Memory B cell (primary cell): Measurements from ENCODE around the gene TTLL5.

ENCODE experiments used
- ATAC-seq: fragments of 150-1000 bp; cut with Tn5 transposase; 2 replicates; pipeline ENCODE4 v1.10.0; 2021; ENCODE audit warnings: low read depth, mild to moderate bottlenecking, moderate library complexity
- DNase-seq, 2 donors: peaks; one replicate each; pipeline ENCODE4 v3.0.0; 2022; ENCODE audit warnings: low spot score in 2 of 2
- H3K27ac Mint-ChIP-seq: one replicate; pipeline ENCODE4 v1.8.0; 2022; ENCODE audit warnings: mild to moderate bottlenecking, moderate library complexity, mixed read lengths
- H3K27me3 Mint-ChIP-seq: one replicate; pipeline ENCODE4 v1.8.0; 2022; ENCODE audit warnings: mixed read lengths
- H3K36me3 Mint-ChIP-seq: one replicate; pipeline ENCODE4 v1.8.0; 2022; ENCODE audit warnings: mild to moderate bottlenecking, mixed read lengths
- H3K4me1 Mint-ChIP-seq: one replicate; pipeline ENCODE4 v1.8.0; 2022; ENCODE audit warnings: mixed read lengths
- H3K4me3 Mint-ChIP-seq: one replicate; pipeline ENCODE4 v1.8.0; 2022; ENCODE audit warnings: mild to moderate bottlenecking, moderate library complexity, mixed read lengths
- H3K9me3 Mint-ChIP-seq: one replicate; pipeline ENCODE4 v1.8.0; 2022; ENCODE audit warnings: mixed read lengths

TTLL5 gene

GRCh38 chr14:75885829-75886228 lies 224.8 kb downstream of the TTLL5 start:
- H3K27ac Mint-ChIP-seq, result no peak overlapping the region
- H3K4me1 Mint-ChIP-seq, result no peaks in the 10 kb centered on the region
- ATAC-seq, result no peak
- no peak overlapping the region for H3K4me3 Mint-ChIP-seq
- H3K9me3 Mint-ChIP-seq, result no peaks in the 10 kb centered on the region
- no peak for DNase-seq
- H3K36me3 Mint-ChIP-seq, result peaks cover 23% of the 10 kb centered on the region
- no peaks in the 10 kb centered on the region for H3K27me3 Mint-ChIP-seq

- ATAC-seq (no peak), DNase-seq (no peak)
- H3K4me3 Mint-ChIP-seq, result no peak overlapping the region
- H3K27me3 Mint-ChIP-seq, result no peaks in the 10 kb centered on the region
- H3K27ac Mint-ChIP-seq, result no peak overlapping the region
- H3K36me3 Mint-ChIP-seq, result peaks cover 26% of the 10 kb centered on the region
- no peaks in the 10 kb centered on the region for H3K4me1 Mint-ChIP-seq
- H3K9me3 Mint-ChIP-seq, result no peaks in the 10 kb centered on the region
Observed at GRCh38 chr14:75886636-75887348, 225.7 kb downstream of the TTLL5 start.

GRCh38 chr14:75888945-75889344 lies 227.9 kb downstream of the TTLL5 start:
- ATAC-seq (no peak), DNase-seq (no peak)
- Mint-ChIP-seq H3K27ac (no peak overlapping the region), H3K27me3 (no peaks in the 10 kb centered on the region), H3K4me1 (no peaks in the 10 kb centered on the region), H3K9me3 (no peaks in the 10 kb centered on the region), H3K36me3 (peaks cover 19% of the 10 kb centered on the region), H3K4me3 (no peak overlapping the region)

GRCh38 chr14:75896341-75896740 lies 235.3 kb downstream of the TTLL5 start:
- no peak for ATAC-seq
- H3K4me3 Mint-ChIP-seq, result no peak overlapping the region
- no peak overlapping the region for H3K27ac Mint-ChIP-seq
- peaks cover under 1% of the 10 kb centered on the region for H3K36me3 Mint-ChIP-seq
- H3K4me1 Mint-ChIP-seq, result no peaks in the 10 kb centered on the region
- no peaks in the 10 kb centered on the region for H3K27me3 Mint-ChIP-seq
- no peak for DNase-seq
- no peaks in the 10 kb centered on the region for H3K9me3 Mint-ChIP-seq

GRCh38 chr14:75904311-75904710 lies 243.3 kb downstream of the TTLL5 start:
- ATAC-seq, result no peak
- H3K4me3 Mint-ChIP-seq, result no peak overlapping the region
- H3K36me3 Mint-ChIP-seq, result no peaks in the 10 kb centered on the region
- H3K27ac Mint-ChIP-seq, result no peak overlapping the region
- H3K4me1 Mint-ChIP-seq, result no peaks in the 10 kb centered on the region
- DNase-seq, result no peak
- H3K27me3 Mint-ChIP-seq, result no peaks in the 10 kb centered on the region
- H3K9me3 Mint-ChIP-seq, result no peaks in the 10 kb centered on the region

GRCh38 chr14:75905147-75905904 lies 244.3 kb downstream of the TTLL5 start:
- ATAC-seq, result no peak
- no peak for DNase-seq
- no peaks in the 10 kb centered on the region for H3K36me3 Mint-ChIP-seq
- no peaks in the 10 kb centered on the region for H3K9me3 Mint-ChIP-seq
- H3K27me3 Mint-ChIP-seq, result no peaks in the 10 kb centered on the region
- no peaks in the 10 kb centered on the region for H3K4me1 Mint-ChIP-seq
- H3K27ac Mint-ChIP-seq, result no peak overlapping the region
- no peak overlapping the region for H3K4me3 Mint-ChIP-seq

- no peak overlapping the region for H3K27ac Mint-ChIP-seq
- no peaks in the 10 kb centered on the region for H3K27me3 Mint-ChIP-seq
- H3K9me3 Mint-ChIP-seq, result no peaks in the 10 kb centered on the region
- DNase-seq (no peak), ATAC-seq (no peak)
- no peak overlapping the region for H3K4me3 Mint-ChIP-seq
- no peaks in the 10 kb centered on the region for H3K36me3 Mint-ChIP-seq
- no peaks in the 10 kb centered on the region for H3K4me1 Mint-ChIP-seq
Observed at GRCh38 chr14:75906228-75906627, 245.2 kb downstream of the TTLL5 start.

GRCh38 chr14:75906680-75907280 lies 245.7 kb downstream of the TTLL5 start:
- no peaks in the 10 kb centered on the region for H3K9me3 Mint-ChIP-seq
- peak; percentile 59 to 61 for DNase-seq
- no peak overlapping the region for H3K27ac Mint-ChIP-seq
- no peaks in the 10 kb centered on the region for H3K36me3 Mint-ChIP-seq
- no peak overlapping the region for H3K4me3 Mint-ChIP-seq
- H3K4me1 Mint-ChIP-seq, result no peaks in the 10 kb centered on the region
- ATAC-seq, result peak; percentile 52
- H3K27me3 Mint-ChIP-seq, result no peaks in the 10 kb centered on the region

- H3K27ac Mint-ChIP-seq, result no peak overlapping the region
- no peaks in the 10 kb centered on the region for H3K4me1 Mint-ChIP-seq
- no peak overlapping the region for H3K4me3 Mint-ChIP-seq
- no peaks in the 10 kb centered on the region for H3K27me3 Mint-ChIP-seq
- ATAC-seq (no peak), DNase-seq (no peak)
- no peaks in the 10 kb centered on the region for H3K36me3 Mint-ChIP-seq
- no peaks in the 10 kb centered on the region for H3K9me3 Mint-ChIP-seq
Observed at GRCh38 chr14:75907756-75908359, 246.8 kb downstream of the TTLL5 start.

GRCh38 chr14:75909630-75910029 lies 248.6 kb downstream of the TTLL5 start:
- no peak overlapping the region for H3K27ac Mint-ChIP-seq
- DNase-seq (no peak), ATAC-seq (no peak)
- no peaks in the 10 kb centered on the region for H3K4me1 Mint-ChIP-seq
- no peaks in the 10 kb centered on the region for H3K36me3 Mint-ChIP-seq
- no peaks in the 10 kb centered on the region for H3K27me3 Mint-ChIP-seq
- H3K9me3 Mint-ChIP-seq, result no peaks in the 10 kb centered on the region
- no peak overlapping the region for H3K4me3 Mint-ChIP-seq

GRCh38 chr14:75910048-75910447 lies 249.0 kb downstream of the TTLL5 start:
- Mint-ChIP-seq H3K4me1 (no peaks in the 10 kb centered on the region), H3K27me3 (no peaks in the 10 kb centered on the region), H3K4me3 (no peak overlapping the region), H3K27ac (no peak overlapping the region), H3K36me3 (no peaks in the 10 kb centered on the region), H3K9me3 (no peaks in the 10 kb centered on the region)
- no peak for ATAC-seq
- DNase-seq, result no peak

- Mint-ChIP-seq H3K4me3 (no peak overlapping the region), H3K9me3 (no peaks in the 10 kb centered on the region), H3K4me1 (no peaks in the 10 kb centered on the region), H3K27ac (no peak overlapping the region), H3K27me3 (no peaks in the 10 kb centered on the region), H3K36me3 (no peaks in the 10 kb centered on the region)
- DNase-seq (no peak), ATAC-seq (no peak)
Observed at GRCh38 chr14:75911883-75912282, 250.8 kb downstream of the TTLL5 start.

GRCh38 chr14:75913183-75913582 lies 252.1 kb downstream of the TTLL5 start:
- no peak overlapping the region for H3K27ac Mint-ChIP-seq
- H3K27me3 Mint-ChIP-seq, result no peaks in the 10 kb centered on the region
- no peak overlapping the region for H3K4me3 Mint-ChIP-seq
- H3K9me3 Mint-ChIP-seq, result no peaks in the 10 kb centered on the region
- DNase-seq (no peak), ATAC-seq (no peak)
- H3K4me1 Mint-ChIP-seq, result no peaks in the 10 kb centered on the region
- no peaks in the 10 kb centered on the region for H3K36me3 Mint-ChIP-seq

- Mint-ChIP-seq H3K4me1 (no peaks in the 10 kb centered on the region), H3K9me3 (no peaks in the 10 kb centered on the region), H3K4me3 (no peak overlapping the region), H3K36me3 (no peaks in the 10 kb centered on the region), H3K27ac (no peak overlapping the region), H3K27me3 (no peaks in the 10 kb centered on the region)
- DNase-seq (no peak), ATAC-seq (no peak)
Observed at GRCh38 chr14:75915045-75915444, 254.0 kb downstream of the TTLL5 start.
